Measurements from ENCODE around the gene KCNK16. TPM values are rescaled to one million over a fixed set of nuclear protein-coding genes. Genes with fewer than 3 reads are reported as not detected.

KCNK16 gene
- total and polyA plus RNA-seq, 2 of the 8 experiments (the other 6 are each of a cell fraction or from before 2014, with no cell fraction given): not detected

- TF ChIP-seq SAP30 (IDR thresholded peaks at IDR 0.05; ENCODE audit: insufficient read depth, insufficient replicate concordance, low read length) (no peak), SP1 (IDR thresholded peaks at IDR 0.05; ENCODE audit: low read depth, low read length) (no peak), CBX8 (IDR thresholded peaks at IDR 0.05; ENCODE audit: borderline replicate concordance, low read depth, low read length) (no peak), TAF1 (IDR thresholded peaks at IDR 0.05; ENCODE audit: low read depth, low read length) (no peak), CTBP2 (IDR thresholded peaks at IDR 0.05; ENCODE audit: borderline replicate concordance, insufficient read depth, insufficient read length, low read length) (no peak), TBP (IDR thresholded peaks at IDR 0.05; ENCODE audit: low read depth, low read length) (peak; percentile 67; the same call in 1 of the 2 replicates), RFX5 (IDR thresholded peaks at IDR 0.05; ENCODE audit: borderline replicate concordance, low read depth, low read length) (no peak), JUN (IDR thresholded peaks at IDR 0.05; ENCODE audit: low read depth, low read length) (no peak), MAFK (IDR thresholded peaks at IDR 0.05; ENCODE audit: low read depth, low read length) (no peak), TEAD4 (IDR thresholded peaks at IDR 0.05; ENCODE audit: low read depth, low read length) (0 out of 2 replicates have a peak, but pooled peaks have one; percentile 45), HDAC6 (IDR thresholded peaks at IDR 0.05; ENCODE audit: low read depth, low read length) (no peak), E2F6 (IDR thresholded peaks at IDR 0.05) (no peak), CTCF (IDR thresholded peaks at IDR 0.05; ENCODE audit: control extremely low read depth in 1 of 3, insufficient read depth in 1 of 3, low read depth in 1 of 3, low read length in 3 of 3) (peak; percentile 95 to 98 (median 97)), CEBPB (IDR thresholded peaks at IDR 0.05; ENCODE audit: low read depth, low read length) (peak; percentile 87), GTF2F1 (IDR thresholded peaks at IDR 0.05; ENCODE audit: borderline replicate concordance, low read depth, low read length) (no peak; the same call in 1 of the 2 replicates), SIN3A (conservative IDR thresholded peaks at IDR 0.05 in 1 of 2, IDR thresholded peaks at IDR 0.05 in 1 of 2; ENCODE audit: low read depth in 1 of 2, low read length in 2 of 2) (peak in 1 of 2 experiments; percentile 75; a peak in 1 of 4 replicates), CHD2 (IDR thresholded peaks at IDR 0.05; ENCODE audit: low read length) (0 out of 2 replicates have a peak, but pooled peaks have one; percentile 53)
- TF ChIP-seq, protein P1, sequence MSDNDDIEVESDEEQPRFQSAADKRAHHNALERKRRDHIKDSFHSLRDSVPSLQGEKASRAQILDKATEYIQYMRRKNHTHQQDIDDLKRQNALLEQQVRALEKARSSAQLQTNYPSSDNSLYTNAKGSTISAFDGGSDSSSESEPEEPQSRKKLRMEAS (IDR thresholded peaks at IDR 0.05): peak; percentile 28; the same call in 1 of the 2 replicates
- TF ChIP-seq, protein P2, sequence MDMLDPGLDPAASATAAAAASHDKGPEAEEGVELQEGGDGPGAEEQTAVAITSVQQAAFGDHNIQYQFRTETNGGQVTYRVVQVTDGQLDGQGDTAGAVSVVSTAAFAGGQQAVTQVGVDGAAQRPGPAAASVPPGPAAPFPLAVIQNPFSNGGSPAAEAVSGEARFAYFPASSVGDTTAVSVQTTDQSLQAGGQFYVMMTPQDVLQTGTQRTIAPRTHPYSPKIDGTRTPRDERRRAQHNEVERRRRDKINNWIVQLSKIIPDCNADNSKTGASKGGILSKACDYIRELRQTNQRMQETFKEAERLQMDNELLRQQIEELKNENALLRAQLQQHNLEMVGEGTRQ (IDR thresholded peaks at IDR 0.05; ENCODE audit: low read length): no peak
These were observed 19.7 kb downstream of the KCNK16 start (continued) for GRCh38 chr6:39302669-39303424.
